HepG2 (cell line): ENCODE data around the gene DDX10. TPM values are rescaled to one million over a fixed set of nuclear protein-coding genes. Genes with fewer than 3 reads are reported as not detected.

ENCODE experiments used
- ATAC-seq: fragments of 200-7000 bp; cut with Tn5 transposase; 3 replicates; pipeline ENCODE4 v1.9.1; 2020; ENCODE audit warnings: mild to moderate bottlenecking, moderate library complexity
- BruUV-seq: library from RNA; stranded (reverse); fragments of 400-500 nt; replicated peaks from 2 replicates; lab custom pipeline; 2021; lab: Mats Ljungman, UMichigan
- CTCF ChIA-PET: fragments of 300-600 bp; formaldehyde crosslinking; extraction: SDS; loops from one replicate; lab custom pipeline; 2021; ENCODE audit warnings: low total read pairs, inconsistent platforms, low intra/inter-chr PET ratio; lab: Yijun Ruan, JAX
- POLR2A ChIA-PET: fragments of 350-600 bp; sonication (Branson Sonifier 250); formaldehyde crosslinking; loops from one replicate; lab custom pipeline; 2020; ENCODE audit warnings: antibody characterized with exemption, inconsistent platforms; lab: Yijun Ruan, JAX
- DNase-seq: peaks from one replicate; pipeline ENCODE4 v3.0.0-alpha.2; 2015; ENCODE audit warnings: low spot score
- FAIRE-seq: peaks from 3 replicates; lab custom pipeline; 2011; peaks lifted over from hg19 to GRCh38; lab: Jason Lieb, UNC
- H2AFZ ChIP-seq: one replicate; pipeline ENCODE4 v1.6.1; 2011; ENCODE audit warnings: low read length, inconsistent platforms
- H3K27ac ChIP-seq: fragments of 300-600 bp; 3 replicates; pipeline ENCODE4 v1.8.0; 2011; ENCODE audit warnings: mixed run types, mild to moderate bottlenecking, mixed read lengths, low read length, inconsistent platforms; ENCODE audit not compliant: insufficient read depth; ENCODE audit errors: extremely low read length
- H3K27me3 ChIP-seq, 2 experiments: fragments of 200-600 bp in 1 of 2; 2 replicates in 1 of 2; 3 replicates in 1 of 2; pipeline versions ENCODE4 v1.6.0 to v1.8.0; 2011; ENCODE audit warnings: low read length in 2 of 2, mild to moderate bottlenecking in 2 of 2, moderate library complexity in 2 of 2, inconsistent platforms in 1 of 2; ENCODE audit not compliant: insufficient read depth in 2 of 2, control insufficient read depth in 1 of 2
- H3K36me3 ChIP-seq, 2 experiments: fragments of 200-600 bp in 1 of 2; replicated peaks in 1 of 2; 2 replicates in 1 of 2; 3 replicates in 1 of 2; pipeline versions ENCODE4 v1.5.1 to v1.8.0; 2011; ENCODE audit warnings: low read length in 2 of 2, inconsistent platforms in 1 of 2; ENCODE audit not compliant: insufficient read depth in 2 of 2, control insufficient read depth in 1 of 2
- H3K4me1 ChIP-seq: 2 replicates; pipeline ENCODE4 v1.5.1; 2012; ENCODE audit warnings: low read length, inconsistent platforms; ENCODE audit not compliant: insufficient read depth
- H3K4me2 ChIP-seq: 2 replicates; pipeline ENCODE4 v1.6.0; 2011; ENCODE audit warnings: low read depth, low read length, inconsistent platforms
- H3K4me3 ChIP-seq, 3 experiments: fragments of 200-600 bp in 1 of 3; sonication (generic), shearing (Covaris generic) in 1 of 3; replicated peaks in 1 of 3; 2 replicates each; pipeline ENCODE4 v1.5.1; 2011 to 2016; ENCODE audit warnings: low read length in 3 of 3, inconsistent platforms in 2 of 3, low read depth in 2 of 3, mild to moderate bottlenecking in 2 of 3, control low read depth in 1 of 3, mixed read lengths in 1 of 3; ENCODE audit not compliant: insufficient read depth in 1 of 3
- H3K79me2 ChIP-seq: one replicate; pipeline ENCODE4 v1.6.1; 2011; ENCODE audit warnings: low read length, inconsistent platforms; ENCODE audit not compliant: insufficient read depth
- H3K9ac ChIP-seq: 2 replicates; pipeline ENCODE4 v1.6.0; 2011; ENCODE audit warnings: mild to moderate bottlenecking, low read depth, low read length, inconsistent platforms; ENCODE audit not compliant: insufficient read depth
- H3K9me3 ChIP-seq: 2 replicates; pipeline ENCODE4 v1.5.1; 2012; ENCODE audit warnings: mild to moderate bottlenecking, low read length
- H4K20me1 ChIP-seq: 2 replicates; pipeline ENCODE4 v1.6.0; 2011; ENCODE audit warnings: inconsistent platforms, mild to moderate bottlenecking, low read length, moderate library complexity; ENCODE audit not compliant: insufficient read depth
- ARNTL ChIP-seq: sonication (generic); formaldehyde crosslinking; IDR thresholded peaks from 2 replicates; pipeline ENCODE4 v1.4.0; 2020; ENCODE audit warnings: mild to moderate bottlenecking, missing genetic modification reagents
- BCL6 ChIP-seq: IDR thresholded peaks from 2 replicates; pipeline ENCODE4 v1.6.1; 2016; ENCODE audit warnings: missing genetic modification reagents, missing compliant biosample characterization
- DR1 ChIP-seq: sonication (generic); formaldehyde crosslinking; IDR thresholded peaks from 2 replicates; pipeline ENCODE4 v1.8.0; 2021; ENCODE audit warnings: mild to moderate bottlenecking, missing genetic modification reagents, inconsistent platforms
- ESRRA ChIP-seq: sonication (generic); formaldehyde crosslinking; IDR thresholded peaks from 2 replicates; pipeline ENCODE4 v1.5.1; 2020; ENCODE audit warnings: mild to moderate bottlenecking, low read depth, missing genetic modification reagents
- FOXA1 ChIP-seq, 2 experiments: fragments of 450-650 bp in 1 of 2; sonication (generic) in 1 of 2; formaldehyde crosslinking in 1 of 2; IDR thresholded peaks; 2 replicates each; pipeline versions ENCODE4 v1.4.0 to v1.6.1; 2016 to 2020; ENCODE audit warnings: missing genetic modification reagents in 1 of 2
- IRF1 ChIP-seq: sonication (generic); formaldehyde crosslinking; IDR thresholded peaks from 2 replicates; pipeline ENCODE4 v1.4.0; 2020; ENCODE audit warnings: low read depth, mild to moderate bottlenecking, missing genetic modification reagents
- PCBP1 ChIP-seq: fragments of 200-400 bp; formaldehyde crosslinking; IDR thresholded peaks from 2 replicates; pipeline ENCODE4 v1.6.1; 2017; ENCODE audit warnings: mild to moderate bottlenecking, low read depth, low read length, borderline replicate concordance
- PCBP2 ChIP-seq: fragments of 200-400 bp; formaldehyde crosslinking; optimal IDR thresholded peaks from 2 replicates; pipeline ENCODE3; 2018; ENCODE audit warnings: low read length, low read depth; ENCODE audit not compliant: poor library complexity, severe bottlenecking
- PHF8 ChIP-seq: sonication (generic); formaldehyde crosslinking; IDR thresholded peaks from 2 replicates; pipeline ENCODE4 v1.5.0; 2020; ENCODE audit warnings: missing genetic modification reagents
- RFX3 ChIP-seq: IDR thresholded peaks from 2 replicates; pipeline ENCODE4 v1.6.1; 2016; ENCODE audit warnings: missing biosample characterization, missing genetic modification reagents
- SETDB1 ChIP-seq: sonication (generic); formaldehyde crosslinking; IDR thresholded peaks from 2 replicates; pipeline ENCODE4 v1.5.1; 2020; ENCODE audit warnings: missing genetic modification reagents, mild to moderate bottlenecking, borderline replicate concordance
- SIN3B ChIP-seq: fragments of 150-350 bp; IDR thresholded peaks from 2 replicates; pipeline ENCODE4 v1.6.1; 2014; ENCODE audit warnings: low read length
- SRY ChIP-seq: sonication (generic); formaldehyde crosslinking; IDR thresholded peaks from 2 replicates; pipeline ENCODE4 v1.8.0; 2022; ENCODE audit warnings: mild to moderate bottlenecking, missing genetic modification reagents
- TMF1 ChIP-seq: sonication (generic); formaldehyde crosslinking; IDR thresholded peaks from 2 replicates; pipeline ENCODE4 v1.8.1; 2022; ENCODE audit warnings: low read depth, missing genetic modification reagents
- ZBTB44 ChIP-seq: sonication (generic); formaldehyde crosslinking; IDR thresholded peaks from 2 replicates; pipeline ENCODE4 v1.4.0; 2020; ENCODE audit warnings: missing genetic modification reagents
- ZFP36L2 ChIP-seq: sonication (generic); formaldehyde crosslinking; IDR thresholded peaks from 2 replicates; pipeline ENCODE4 v1.4.0; 2020; ENCODE audit warnings: missing genetic modification reagents
- ZNF205 ChIP-seq: IDR thresholded peaks from 2 replicates; pipeline ENCODE4 v1.6.1; 2018; ENCODE audit warnings: missing biosample characterization, missing genetic modification reagents
- ZNF83 ChIP-seq: sonication (generic); formaldehyde crosslinking; IDR thresholded peaks from 2 replicates; pipeline ENCODE4 v1.4.0; 2020; ENCODE audit warnings: missing genetic modification reagents, mild to moderate bottlenecking, borderline replicate concordance
- ZSCAN30 ChIP-seq: sonication (generic); formaldehyde crosslinking; IDR thresholded peaks from 2 replicates; pipeline ENCODE4 v1.5.0; 2020; ENCODE audit warnings: mild to moderate bottlenecking, missing genetic modification reagents
- WGBS: methylation state at CpG from one replicate; pipeline ENCODE4 v1.1.6; 2017; ENCODE audit warnings: low lambda C conversion rate; 5-methylcytosine and 5-hydroxymethylcytosine counted together
- in situ Hi-C: cut with HindIII; loops from 2 replicates; pipeline ENCODE4 v1.10.0; 2017; ENCODE audit warnings: low pct_unique_long_range_greater_than_20kb; ENCODE audit not compliant: extremely low pct_ligation_motif_present
- intact Hi-C: fragments of 100-400 bp; cut with micrococcal nuclease; formaldehyde crosslinking; loops from one replicate; pipeline ENCODE4 v1.10.0; 2022; ENCODE audit not compliant: unreplicated experiment
- polyA plus RNA-seq, 8 experiments: library from polyadenylated mRNA; depleted of rRNA in 3 of 8; stranded (reverse) in 7 of 8; unstranded in 1 of 8; fragments of >200 nt; fragmentation: Illumina TruSeq in 4 of 8; extraction: Trizol in 4 of 8; gene quantifications; 2 replicates each; pipeline versions ENCODE4 v1.2.1 to v1.2.3, GENCODE V29; 2011 to 2016; ENCODE audit warnings: low read depth in 4 of 8, missing spikeins in 1 of 8, mixed read lengths in 1 of 8; ENCODE audit not compliant: insufficient read depth in 1 of 8
- total RNA-seq, 5 experiments: library from RNA; depleted of rRNA; stranded (reverse); fragments of >200 nt; fragmentation: Illumina TruSeq; extraction: Trizol; gene quantifications; 2 replicates each; pipeline ENCODE4 v1.2.3, GENCODE V29; 2016; ENCODE audit warnings: low read depth in 1 of 5
- TF ChIP-seq, protein P1 (sequence below): sonication (generic); formaldehyde crosslinking; IDR thresholded peaks from 2 replicates; pipeline ENCODE4 v1.8.1; 2023; ENCODE audit warnings: missing genetic modification reagents, inconsistent platforms, borderline replicate concordance

DDX10 gene
- total and polyA plus RNA-seq, 2 of the 13 experiments (the other 11 are each of a cell fraction or from before 2014, with no cell fraction given), result 17.0 to 32.0 TPM

GRCh38 chr11:108853864-108854263 lies 189.0 kb downstream of the DDX10 start:
- no peaks in the 10 kb centered on the region for H3K79me2 ChIP-seq
- no peak overlapping the region for H3K4me3 ChIP-seq
- H3K4me2 ChIP-seq, result no peak overlapping the region
- H2AFZ ChIP-seq, result no peak overlapping the region
- H3K36me3 ChIP-seq, result no peaks in the 10 kb centered on the region; a peak in 2 of 5 replicates
- H3K9me3 ChIP-seq, result no peaks in the 10 kb centered on the region
- no peak for FAIRE-seq
- no peaks in the 10 kb centered on the region for H3K4me1 ChIP-seq
- intact Hi-C loops, result no loop called here
- CTCF ChIA-PET, result no interaction called here
- no peaks in the 10 kb centered on the region for H3K27me3 ChIP-seq
- TF ChIP-seq ZNF83 (CRISPR knock-in tag), result no peak
- TF ChIP-seq ZNF205 (CRISPR knock-in tag), result no peak
- TF ChIP-seq ESRRA (CRISPR knock-in tag), result no peak
- TF ChIP-seq PCBP1, result no peak
- TF ChIP-seq ZFP36L2 (CRISPR knock-in tag), result no peak
- no peak for TF ChIP-seq SRY (CRISPR knock-in tag)
- no peak for TF ChIP-seq TMF1
- no peak for TF ChIP-seq SETDB1 (CRISPR knock-in tag)
- no peak for TF ChIP-seq RFX3 (CRISPR knock-in tag)
- TF ChIP-seq, protein P1, sequence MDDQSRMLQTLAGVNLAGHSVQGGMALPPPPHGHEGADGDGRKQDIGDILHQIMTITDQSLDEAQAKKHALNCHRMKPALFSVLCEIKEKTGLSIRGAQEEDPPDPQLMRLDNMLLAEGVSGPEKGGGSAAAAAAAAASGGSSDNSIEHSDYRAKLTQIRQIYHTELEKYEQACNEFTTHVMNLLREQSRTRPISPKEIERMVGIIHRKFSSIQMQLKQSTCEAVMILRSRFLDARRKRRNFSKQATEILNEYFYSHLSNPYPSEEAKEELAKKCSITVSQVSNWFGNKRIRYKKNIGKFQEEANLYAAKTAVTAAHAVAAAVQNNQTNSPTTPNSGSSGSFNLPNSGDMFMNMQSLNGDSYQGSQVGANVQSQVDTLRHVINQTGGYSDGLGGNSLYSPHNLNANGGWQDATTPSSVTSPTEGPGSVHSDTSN (CRISPR knock-in tag), result no peak
- TF ChIP-seq IRF1 (CRISPR knock-in tag), result no peak
- TF ChIP-seq PHF8 (CRISPR knock-in tag), result no peak
- no peak for TF ChIP-seq FOXA1 (IDR thresholded peaks at IDR 0.05)
- TF ChIP-seq FOXA1 (CRISPR knock-in tag; IDR thresholded peaks at IDR 0.05), result no peak
- TF ChIP-seq PCBP2, result no peak
- no peak for TF ChIP-seq ZBTB44 (CRISPR knock-in tag)
- TF ChIP-seq ZSCAN30 (CRISPR knock-in tag), result no peak
- no peak for TF ChIP-seq BCL6 (CRISPR knock-in tag)
- no peak for TF ChIP-seq ARNTL (CRISPR knock-in tag)
- TF ChIP-seq DR1, result no peak
- no peak for TF ChIP-seq SIN3B
- TF ChIP-seq, all 625 proteins: peak for 0
- Histone ChIP-seq H3K9ac (no peak overlapping the region), H3K27ac (no peak overlapping the region), H4K20me1 (no peaks in the 10 kb centered on the region)
- DNase-seq (no peak), ATAC-seq (no peak)
- BruUV-seq, result no TSS peak
- POLR2A ChIA-PET, result no interaction called here
- 100% methylated on average over 1 of the region's 1 CpG for WGBS
- in situ Hi-C loops, result no loop called here
